NCI-H1694 (cell line): ENCODE results near the gene SKI.

Source experiments
- DNase-seq: peaks from one replicate; lab custom pipeline; 2025; lab: John Stamatoyannopoulos, UW

SKI gene

DNA sequence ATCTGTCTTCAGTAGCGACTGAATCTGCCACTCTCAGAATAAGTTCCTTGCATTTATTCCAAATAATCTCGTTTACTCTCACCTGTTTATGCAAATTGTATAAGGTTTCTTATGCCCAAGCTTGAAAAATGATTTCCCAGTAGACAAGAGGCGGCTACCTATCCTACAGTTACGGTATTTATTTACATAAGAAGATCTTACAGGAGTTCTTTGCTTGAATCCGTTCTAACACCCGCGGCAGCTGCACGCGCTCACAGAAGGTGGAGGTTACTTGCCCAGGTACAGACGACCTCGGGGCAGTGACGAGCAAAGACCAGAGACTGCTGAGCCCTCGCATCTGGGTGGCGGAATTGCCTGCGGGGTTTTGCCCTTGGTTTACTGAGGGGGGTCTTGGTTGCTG is 79.9 kb downstream of the SKI start:
- no peak for DNase-seq

DNA sequence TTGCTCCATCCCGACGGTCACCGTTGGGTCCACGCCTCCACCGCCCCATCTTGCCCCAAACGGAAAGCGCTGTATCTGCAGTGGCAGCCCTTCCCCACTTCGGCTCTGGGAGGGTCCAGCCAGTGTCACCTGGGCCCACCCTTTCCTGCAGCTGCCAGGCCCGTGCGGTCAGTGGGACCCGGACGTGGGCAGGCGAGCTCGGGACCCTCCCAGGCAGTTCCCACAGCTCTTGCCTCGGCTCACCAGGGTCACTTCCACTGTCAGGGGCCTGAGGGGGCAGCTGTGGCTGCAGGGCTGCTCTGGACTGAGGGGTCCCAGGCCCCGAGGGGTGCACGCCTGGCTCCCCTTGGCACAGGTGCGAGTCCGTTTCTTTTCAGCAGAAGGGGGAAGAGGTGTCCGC is 80.7 kb downstream of the SKI start:
- no peak for DNase-seq

GRCh38 chr1:2310332-2311183 is 82.4 kb downstream of the SKI start:
- DNase-seq: no peak

DNA sequence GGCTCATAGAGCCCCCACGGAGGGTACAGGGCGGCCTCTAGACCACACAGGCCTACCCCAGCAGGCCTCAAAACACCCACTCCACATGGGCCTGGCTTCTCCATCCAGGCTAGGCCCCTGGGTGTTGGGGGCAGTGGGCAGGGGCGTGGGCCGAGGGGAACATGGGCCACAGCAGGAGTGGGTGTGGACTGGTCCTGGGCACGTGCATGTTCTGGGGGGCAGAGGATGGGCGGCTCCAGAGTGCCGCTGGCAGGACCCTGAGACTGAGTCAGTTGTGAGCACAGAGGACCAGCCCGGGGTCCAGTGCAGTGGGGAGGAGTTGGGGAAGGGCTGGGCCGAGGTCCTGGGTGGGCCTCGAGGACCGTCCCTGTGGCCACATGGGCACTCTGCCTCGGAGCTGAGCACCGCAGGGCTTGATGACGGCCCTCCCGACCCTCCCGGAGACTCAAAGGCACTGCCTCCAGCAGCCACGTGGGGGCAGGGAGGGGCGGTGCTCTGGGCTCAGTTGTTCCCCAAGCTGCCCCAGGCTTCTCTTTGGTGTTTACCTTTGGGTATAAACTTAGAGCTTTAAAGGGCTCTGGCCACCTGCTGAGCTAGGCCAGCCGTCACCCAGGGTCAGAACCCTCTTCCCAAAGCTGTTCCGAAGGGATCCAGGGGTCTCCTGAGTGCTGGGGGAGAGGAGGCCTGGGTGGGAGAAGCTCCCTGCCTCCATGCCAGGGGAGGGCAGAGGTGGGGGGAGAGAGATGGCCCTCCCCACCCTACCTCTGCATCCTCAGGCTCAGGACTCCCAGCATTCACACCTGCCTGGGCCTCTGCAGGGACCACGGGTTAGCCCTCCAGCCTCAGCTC is 83.3 kb downstream of the SKI start:
- DNase-seq: peak; percentile 42

GRCh38 chr1:2312160-2312514 is 84.0 kb downstream of the SKI start:
- no peak for DNase-seq

DNA sequence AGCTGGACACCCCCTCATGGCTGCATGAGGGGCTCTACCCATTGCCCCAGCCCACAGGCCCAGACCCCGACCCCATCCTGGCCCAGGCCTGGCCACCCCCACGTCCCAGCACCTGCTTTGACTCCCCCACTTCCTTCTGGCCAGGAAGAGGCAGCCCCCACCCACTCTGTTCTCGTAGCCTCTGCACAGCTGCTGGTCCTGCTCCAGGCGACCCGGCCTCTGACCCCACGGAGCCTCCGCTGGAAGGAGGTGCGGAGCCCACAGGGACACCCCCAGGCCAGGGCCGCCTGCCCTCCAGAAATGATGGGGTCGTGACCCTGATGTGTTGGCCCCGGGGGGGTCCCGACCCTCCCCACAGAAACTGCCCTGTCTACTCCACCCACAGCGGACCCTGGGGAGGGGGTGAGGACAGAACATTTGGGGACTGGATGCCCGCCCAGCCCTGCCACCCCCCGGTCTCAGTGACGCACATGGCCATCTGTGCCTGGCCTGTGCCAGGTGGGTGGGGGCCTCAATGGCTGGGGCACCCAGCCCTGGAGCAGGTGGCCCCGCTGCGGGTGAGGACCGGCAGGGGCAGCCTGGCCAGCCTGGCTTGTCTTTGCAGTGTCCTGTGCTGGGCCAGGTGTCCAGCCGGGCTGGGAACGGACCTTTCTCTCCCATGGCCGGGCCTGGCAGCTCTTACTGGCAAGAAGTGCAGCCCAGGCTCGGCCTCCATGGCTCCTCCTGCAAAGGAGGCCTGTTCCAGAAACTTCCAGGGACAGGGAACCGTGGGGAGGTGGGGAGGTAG is 84.6 kb downstream of the SKI start:
- peak; percentile 28 for DNase-seq

DNA sequence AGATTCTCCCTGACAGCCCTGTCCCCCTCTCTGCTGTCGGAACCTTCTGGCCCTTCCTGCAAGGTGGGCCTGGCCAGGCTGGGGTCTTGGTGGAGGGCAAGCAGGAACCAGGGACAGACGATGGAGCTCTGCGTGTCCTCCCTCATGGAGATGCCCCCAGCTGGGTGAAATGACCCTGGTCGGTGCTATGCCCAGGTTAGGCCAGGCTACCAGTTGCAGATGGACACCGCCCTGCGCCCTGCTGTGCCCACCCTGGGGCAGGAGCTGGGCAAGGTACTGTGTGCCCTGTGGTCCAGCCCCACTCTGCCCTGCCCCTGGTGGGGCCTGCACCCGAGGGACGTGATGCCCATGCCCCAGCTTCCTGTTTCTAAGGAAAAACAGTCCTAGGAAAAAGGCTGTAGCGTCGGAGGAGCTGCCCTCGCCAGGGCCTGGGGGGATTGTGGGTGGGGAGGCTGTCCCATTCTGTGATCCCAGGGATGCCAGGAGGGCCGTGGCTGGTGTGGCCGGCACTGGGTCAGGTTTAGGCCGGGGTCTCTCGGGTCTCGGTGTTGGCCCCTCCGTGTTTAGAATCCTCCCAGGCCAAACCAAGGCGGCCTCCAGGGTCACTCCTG is 85.6 kb downstream of the SKI start:
- DNase-seq: no peak

GRCh38 chr1:2314273-2314802 is 86.2 kb downstream of the SKI start:
- DNase-seq: no peak

- DNase-seq: peak; percentile 48
These were observed 86.9 kb downstream of the SKI start for GRCh38 chr1:2314803-2315673.

DNA sequence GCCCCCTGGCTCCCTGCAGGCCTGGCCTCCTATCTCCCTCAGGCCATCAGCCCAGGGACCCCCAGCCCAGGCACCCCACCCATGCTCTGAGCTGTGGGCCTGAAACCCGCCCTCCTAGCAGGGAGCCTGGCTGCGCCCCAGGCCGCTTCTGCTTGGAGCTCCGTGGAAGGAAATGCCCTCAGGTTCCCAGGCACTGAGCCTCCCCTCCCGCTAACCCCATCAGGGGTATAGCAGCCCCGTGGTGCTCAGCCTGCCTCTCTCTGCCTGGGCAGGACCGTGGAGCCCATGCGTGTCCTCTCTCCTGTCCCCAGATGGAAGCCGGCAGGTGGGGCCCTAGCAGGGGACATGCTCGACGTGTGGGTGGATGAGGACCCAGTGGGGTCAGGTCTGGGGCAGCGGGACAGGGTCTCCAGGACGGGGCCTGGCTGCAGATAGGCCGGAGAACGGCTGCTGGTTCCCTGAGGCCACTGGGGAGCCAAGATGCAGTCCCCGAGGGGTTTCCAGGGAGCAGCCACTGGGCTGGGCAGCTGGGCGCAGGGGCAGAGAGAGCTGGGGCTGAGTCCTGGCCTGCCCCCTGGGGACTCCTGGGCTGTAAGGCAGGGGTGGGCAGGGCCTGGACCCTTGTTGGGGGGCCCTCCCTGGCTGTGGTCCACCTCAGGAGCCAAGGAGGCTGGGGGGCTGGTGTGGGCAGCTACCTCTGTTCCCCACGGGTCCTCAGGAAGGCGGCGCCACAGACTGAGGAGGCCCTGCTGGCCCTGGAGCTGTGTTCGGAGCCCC is 87.7 kb downstream of the SKI start:
- no peak for DNase-seq

GRCh38 chr1:2316451-2316961 is 88.4 kb downstream of the SKI start:
- DNase-seq: no peak

GRCh38 chr1:2317230-2318065 is 89.3 kb downstream of the SKI start:
- no peak for DNase-seq

GRCh38 chr1:2318314-2319278 is 90.5 kb downstream of the SKI start:
- DNase-seq: no peak

GRCh38 chr1:2319291-2319690 is 91.2 kb downstream of the SKI start:
- DNase-seq: no peak

- no peak for DNase-seq
These were observed 91.9 kb downstream of the SKI start for GRCh38 chr1:2320006-2320405.

GRCh38 chr1:2320760-2321667 is 92.9 kb downstream of the SKI start:
- no peak for DNase-seq
